Astrocyte of the hippocampus (primary cell): ENCODE measurements around the gene ATF2.

Source experiments
- DNase-seq: peaks from one replicate; pipeline ENCODE4 v3.0.0; 2011; ENCODE audit warnings: low read depth, low spot score

The ATF2 gene

GRCh38 chr2:175026385-175026784, 141.6 kb downstream of the ATF2 start:
- no peak for DNase-seq

DNA sequence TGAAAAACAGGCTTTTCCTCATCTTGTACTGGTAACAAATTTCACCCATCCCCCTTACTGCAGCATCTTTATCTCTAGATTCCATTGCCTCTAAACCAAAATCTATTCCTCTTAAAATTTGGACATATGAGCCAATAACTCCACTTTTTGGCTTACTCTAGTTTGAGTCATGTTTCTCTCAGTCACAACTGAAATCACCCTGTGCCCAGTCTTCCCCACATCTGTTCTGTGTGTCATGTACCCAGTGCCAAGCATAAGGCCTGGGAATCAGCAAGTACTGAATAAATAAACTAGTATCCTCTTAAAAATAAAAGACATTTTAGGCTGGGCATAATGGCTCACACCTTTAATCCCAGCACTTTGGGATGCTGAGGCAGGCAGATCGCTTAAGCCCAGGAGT, 142.1 kb downstream of the ATF2 start:
- no peak for DNase-seq

- DNase-seq, result no peak
Observed at GRCh38 chr2:175025233-175025632, 142.8 kb downstream of the ATF2 start.

DNA sequence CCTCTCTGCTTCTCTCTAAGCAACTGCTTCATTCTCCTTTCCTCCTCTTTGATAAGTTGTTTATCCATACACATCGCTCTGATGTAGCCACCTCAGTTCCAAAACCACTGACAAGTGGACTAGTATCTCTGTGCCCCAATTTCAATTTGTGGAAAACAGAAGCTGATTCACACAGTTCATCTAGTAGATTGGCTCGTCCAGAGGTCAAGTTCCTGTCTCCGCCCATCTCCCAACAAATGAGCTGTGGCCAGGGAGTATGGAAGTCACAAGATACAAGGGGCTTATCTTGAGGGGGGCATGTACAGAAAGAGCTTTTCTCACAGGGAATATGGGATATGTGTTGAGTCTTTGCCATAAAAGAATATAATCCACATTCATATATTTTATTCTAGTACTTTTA, 145.1 kb downstream of the ATF2 start:
- DNase-seq, result no peak
